Pancreas (tissue), 10 donors: ENCODE data around the gene ASCC2. TPM values are rescaled to one million over a fixed set of nuclear protein-coding genes. Genes with fewer than 3 reads are reported as not detected.

Experiments
- ATAC-seq, 4 donors: fragments of 200-7000 bp; cut with Tn5 transposase; one replicate each; pipeline versions ENCODE4 v1.8.0 to v1.9.1; 2020; ENCODE audit warnings: mild to moderate bottlenecking in 4 of 4, moderate library complexity in 4 of 4
- DNase-seq, 6 donors: peaks; one replicate each; pipeline ENCODE4 v3.0.0-alpha.2; 2020
- FAIRE-seq: peaks from 2 replicates; lab custom pipeline; 2012; peaks lifted over from hg19 to GRCh38; lab: Jason Lieb, UNC
- H3K27ac ChIP-seq, 4 donors: fragments of 200-600 bp; sonication (generic); 1 replicate in 3 of 4; 2 replicates in 1 of 4; pipeline versions ENCODE4 v1.5.0 to v1.8.0; 2020
- H3K27me3 ChIP-seq, 4 donors: fragments of 200-600 bp; one replicate each; pipeline ENCODE4 v1.8.0; 2021
- H3K36me3 ChIP-seq, 3 donors: fragments of 200-600 bp; sonication (generic) in 1 of 3; one replicate each; pipeline versions ENCODE4 v1.5.0 to v1.8.0; 2020 to 2021
- H3K4me1 ChIP-seq, 3 donors: fragments of 200-600 bp; one replicate each; pipeline ENCODE4 v1.8.0; 2021
- H3K4me3 ChIP-seq, 4 donors: fragments of 200-600 bp; sonication (generic) in 2 of 4; one replicate each; pipeline versions ENCODE4 v1.5.0 to v1.8.0; 2020 to 2021
- H3K9me3 ChIP-seq, 4 donors: fragments of 200-600 bp; one replicate each; pipeline ENCODE4 v1.8.0; 2021
- CTCF ChIP-seq, 4 donors: fragments of 200-600 bp; sonication (generic) in 3 of 4; IDR thresholded peaks; one replicate each; pipeline versions ENCODE4 v1.5.0 to v1.8.0; 2021; ENCODE audit warnings: antibody characterized with exemption in 4 of 4
- WGBS, 2 donors: extraction: QIAGEN DNeasy Blood & Tissue Kit; methylation state at CpG; one replicate each; pipeline ENCODE4 v1.1.7; 2013; 5-methylcytosine and 5-hydroxymethylcytosine counted together
- intact Hi-C, 3 donors: fragments of 100-400 bp; cut with DNase I; formaldehyde crosslinking; loops; one replicate each; pipeline versions ENCODE4 v1.11.1 to v1.14.2; 2022
- polyA plus RNA-seq, 2 donors: library from polyadenylated mRNA; stranded (reverse); fragments of 200-250 nt; gene quantifications; one replicate each; pipeline ENCODE4 v1.2.3, GENCODE V29; 2013
- total RNA-seq, 6 donors: library from RNA; stranded (reverse); fragmentation: NEBNext Ultra II Directional in 4 of 6; extraction: Animal tissue kit (Norgen Biotek cat#: 25700) in 4 of 6; gene quantifications; one replicate each; pipeline versions ENCODE4 v1.2.1 to v1.2.4, GENCODE V29; 2021 to 2023
- donor health status: healthy with polysubstance abuse.
- donor health status: DM: no; HTN: no; CAD: no; lungs with moderate emphysema.
- donor health status: DM: no; HTN: no; CAD: no.
- donor health status: control.
- donor health status: control.
- donor health status: Bipolar disorder and iron deficiency.
- donor health status: DM: yes; HTN: yes; CAD: no.
- donor health status: DM: no; HTN: no; CAD: no.
- donor health status: DM: no; HTN: no; CAD: no.
- donor health status: DM: yes; HTN: yes; CAD: no.

Gene ASCC2
- total and polyA plus RNA-seq, 8 donors, result 26.4 to 66.6 (median 31.1) TPM

GRCh38 chr22:29751669-29752068 lies 86.4 kb downstream of the ASCC2 start:
- DNase-seq (no peak), FAIRE-seq (no peak), ATAC-seq (no peak)
- WGBS, 2 donors, result 84 to 88% methylated on average over 2 of the region's 2 CpGs
- no peak overlapping the region for H3K4me3 ChIP-seq
- intact Hi-C loops, result no loop called here
- no peaks in the 10 kb centered on the region for H3K4me1 ChIP-seq
- H3K27me3 ChIP-seq, result no peaks in the 10 kb centered on the region
- no peaks in the 10 kb centered on the region for H3K9me3 ChIP-seq
- no peak for TF ChIP-seq CTCF (IDR thresholded peaks at IDR 0.05)
- peaks cover 0 to 12% (median 9%) of the 10 kb centered on the region in 3 donors for H3K36me3 ChIP-seq
- no peak overlapping the region for H3K27ac ChIP-seq

- DNase-seq (no peak), FAIRE-seq (no peak), ATAC-seq (peak in 3 of 4 donors; percentile 56 to 85 (median 67))
- 78 to 80% methylated on average over 11 of the region's 11 CpGs for WGBS, 2 donors
- no peaks in the 10 kb centered on the region for H3K9me3 ChIP-seq
- no peaks in the 10 kb centered on the region for H3K4me1 ChIP-seq
- intact Hi-C loops, result no loop called here
- TF ChIP-seq CTCF (IDR thresholded peaks at IDR 0.05), result no peak
- no peaks in the 10 kb centered on the region for H3K27me3 ChIP-seq
- H3K4me3 ChIP-seq, result no peak overlapping the region
- H3K36me3 ChIP-seq, result peaks cover 0 to 15% (median 9%) of the 10 kb centered on the region in 3 donors
- no peak overlapping the region for H3K27ac ChIP-seq
These were observed 87.2 kb downstream of the ASCC2 start for GRCh38 chr22:29750559-29751538.

GRCh38 chr22:29750029-29750428 lies 88.0 kb downstream of the ASCC2 start:
- H3K27me3 ChIP-seq, result no peaks in the 10 kb centered on the region
- WGBS, 2 donors, result 59 to 63% methylated on average over 3 of the region's 3 CpGs
- intact Hi-C loops, result no loop called here
- peaks cover 0 to 15% (median 9%) of the 10 kb centered on the region in 3 donors for H3K36me3 ChIP-seq
- no peak for TF ChIP-seq CTCF (IDR thresholded peaks at IDR 0.05)
- H3K4me1 ChIP-seq, result no peaks in the 10 kb centered on the region
- no peaks in the 10 kb centered on the region for H3K9me3 ChIP-seq
- no peak for FAIRE-seq
- no peak overlapping the region for H3K27ac ChIP-seq
- ATAC-seq, result no peak
- DNase-seq, result no peak
- H3K4me3 ChIP-seq, result no peak overlapping the region

- WGBS, 2 donors, result 86 to 88% methylated on average over 9 of the region's 9 CpGs
- Histone ChIP-seq H3K36me3 (peaks cover 0 to 15% (median 9%) of the 10 kb centered on the region in 3 donors), H3K4me3 (no peak overlapping the region), H3K27me3 (no peaks in the 10 kb centered on the region), H3K9me3 (no peaks in the 10 kb centered on the region), H3K4me1 (no peaks in the 10 kb centered on the region), H3K27ac (no peak overlapping the region)
- DNase-seq (no peak), ATAC-seq (no peak), FAIRE-seq (no peak)
- no peak for TF ChIP-seq CTCF (IDR thresholded peaks at IDR 0.05)
- intact Hi-C loops, result no loop called here
These were observed 89.7 kb downstream of the ASCC2 start for GRCh38 chr22:29748248-29748893.
